ENCODE measurements around the gene ARSA. TPM values are rescaled to one million over a fixed set of nuclear protein-coding genes. Genes with fewer than 3 reads are reported as not detected.

ARSA gene
- polyA plus RNA-seq, 3 donors, result 11.9 to 85.2 (median 12.1) TPM

GRCh38 chr22:50603511-50604255 is 24.3 kb downstream of the ARSA start:
- Mint-ChIP-seq H3K9me3 (peaks cover 0 to 21% (median 9%) of the 10 kb centered on the region in 7 donors), H3K4me1 (peaks cover 4% of the 10 kb centered on the region), H3K36me3 (peaks cover 4 to 15% of the 10 kb centered on the region in 2 donors), H3K4me3 (peak overlapping the region in 1 of 2 donors; percentile 42), H3K27ac (peak overlapping the region in 1 of 7 donors; percentile 64), H3K27me3 (ENCODE audit: low read depth in 3 of 3) (peaks cover 56 to 90% (median 72%) of the 10 kb centered on the region in 3 donors)
- H3K4me2 ChIP-seq (replicated peaks; ENCODE audit: extremely low read depth, low read length, poor library complexity, severe bottlenecking), result no peak overlapping the region
- H2AFZ ChIP-seq (ENCODE audit: insufficient read depth, low read depth, low read length, poor library complexity, severe bottlenecking), result no peak overlapping the region
- no peak for DNase-seq
- intact Hi-C loops (cut with micrococcal nuclease), result no loop called here
- H3K9ac ChIP-seq (ENCODE audit: insufficient read depth, low read length, poor library complexity, severe bottlenecking), result no peak overlapping the region
- H4K20me1 ChIP-seq (ENCODE audit: insufficient read depth, low read length), result no peaks in the 10 kb centered on the region
- H3K27ac ChIP-seq (ENCODE audit: low read depth in 1 of 2, low read length in 2 of 2), result no peak overlapping the region
- H3K79me2 ChIP-seq (ENCODE audit: insufficient read depth, low read length), result no peaks in the 10 kb centered on the region
- no peak overlapping the region for H3K4me3 ChIP-seq (replicated peaks in 1 of 3; ENCODE audit: low read depth in 2 of 3, low read length in 3 of 3)
- 5% methylated on average over 57 of the region's 70 CpGs for WGBS (ENCODE audit: insufficient coverage)
- H3K9me3 ChIP-seq (replicated peaks in 1 of 2; ENCODE audit: control insufficient read depth in 1 of 2, insufficient read depth in 1 of 2, low read length in 2 of 2), result peaks cover 0 to 16% of the 10 kb centered on the region in 2 donors
- TF ChIP-seq CTCF (IDR thresholded peaks at IDR 0.05), result no peak
- no peaks in the 10 kb centered on the region for H3K4me1 ChIP-seq (ENCODE audit: control insufficient read depth in 1 of 2, insufficient read depth in 2 of 2, low read length in 2 of 2)
- peaks cover 35 to 68% of the 10 kb centered on the region in 2 donors for H3K27me3 ChIP-seq (ENCODE audit: control insufficient read depth in 2 of 2, insufficient read depth in 2 of 2, low read length in 2 of 2)
- no peaks in the 10 kb centered on the region for H3K36me3 ChIP-seq (replicated peaks in 1 of 2; ENCODE audit: control insufficient read depth in 1 of 2, insufficient read depth in 2 of 2, low read length in 2 of 2)

GRCh38 chr22:50602338-50602700 is 25.6 kb downstream of the ARSA start:
- H3K4me2 ChIP-seq (replicated peaks; ENCODE audit: extremely low read depth, low read length, poor library complexity, severe bottlenecking), result no peak overlapping the region
- no peak for TF ChIP-seq CTCF (IDR thresholded peaks at IDR 0.05)
- Mint-ChIP-seq H3K36me3 (peaks cover 8 to 15% of the 10 kb centered on the region in 2 donors), H3K4me1 (peaks cover 4% of the 10 kb centered on the region), H3K9me3 (peaks cover 0 to 21% (median 9%) of the 10 kb centered on the region in 7 donors), H3K4me3 (peak overlapping the region; percentile 3 to 86), H3K27me3 (ENCODE audit: low read depth in 3 of 3) (peaks cover 57 to 90% (median 77%) of the 10 kb centered on the region in 3 donors), H3K27ac (no peak overlapping the region)
- WGBS (ENCODE audit: insufficient coverage), result 27% methylated on average over 2 of the region's 2 CpGs
- no peak overlapping the region for H2AFZ ChIP-seq (ENCODE audit: insufficient read depth, low read depth, low read length, poor library complexity, severe bottlenecking)
- peaks cover 0 to 16% of the 10 kb centered on the region in 2 donors for H3K9me3 ChIP-seq (replicated peaks in 1 of 2; ENCODE audit: control insufficient read depth in 1 of 2, insufficient read depth in 1 of 2, low read length in 2 of 2)
- H3K27ac ChIP-seq (ENCODE audit: low read depth in 1 of 2, low read length in 2 of 2), result no peak overlapping the region
- peaks cover 35 to 74% of the 10 kb centered on the region in 2 donors for H3K27me3 ChIP-seq (ENCODE audit: control insufficient read depth in 2 of 2, insufficient read depth in 2 of 2, low read length in 2 of 2)
- no peak overlapping the region for H3K9ac ChIP-seq (ENCODE audit: insufficient read depth, low read length, poor library complexity, severe bottlenecking)
- no peaks in the 10 kb centered on the region for H3K79me2 ChIP-seq (ENCODE audit: insufficient read depth, low read length)
- no peak for DNase-seq
- no peaks in the 10 kb centered on the region for H3K36me3 ChIP-seq (replicated peaks in 1 of 2; ENCODE audit: control insufficient read depth in 1 of 2, insufficient read depth in 2 of 2, low read length in 2 of 2)
- no peaks in the 10 kb centered on the region for H4K20me1 ChIP-seq (ENCODE audit: insufficient read depth, low read length)
- no peaks in the 10 kb centered on the region for H3K4me1 ChIP-seq (ENCODE audit: control insufficient read depth in 1 of 2, insufficient read depth in 2 of 2, low read length in 2 of 2)
- no peak overlapping the region for H3K4me3 ChIP-seq (replicated peaks in 1 of 3; ENCODE audit: low read depth in 2 of 3, low read length in 3 of 3)
- intact Hi-C loops (cut with micrococcal nuclease), result no loop called here

Measured in CD14-positive monocyte (primary cell).